Type B pancreatic cell (in vitro differentiated cells): Measurements from ENCODE around the gene MYCBPAP. TPM values are rescaled to one million over a fixed set of nuclear protein-coding genes. Genes with fewer than 3 reads are reported as not detected.

Source experiments
- DNase-seq: peaks from one replicate; pipeline ENCODE4 v3.0.0; 2021; ENCODE audit warnings: mixed read lengths; ENCODE audit not compliant: unreplicated experiment; ENCODE audit errors: extremely low spot score
- H3K27ac Mint-ChIP-seq: 2 replicates; pipeline ENCODE4 v1.8.0; 2021; ENCODE audit warnings: mild to moderate bottlenecking, mixed read lengths
- H3K27me3 Mint-ChIP-seq: 2 replicates; pipeline ENCODE4 v1.8.0; 2021; ENCODE audit warnings: mixed read lengths
- H3K36me3 Mint-ChIP-seq: 2 replicates; pipeline ENCODE4 v1.8.0; 2021; ENCODE audit warnings: mixed read lengths
- H3K4me1 Mint-ChIP-seq: one replicate; pipeline ENCODE4 v1.8.0; 2021; ENCODE audit warnings: mixed read lengths; ENCODE audit not compliant: unreplicated experiment
- H3K4me3 Mint-ChIP-seq: 2 replicates; pipeline ENCODE4 v1.8.0; 2021; ENCODE audit warnings: mild to moderate bottlenecking, mixed read lengths
- H3K9me3 Mint-ChIP-seq: 2 replicates; pipeline ENCODE4 v1.8.0; 2021; ENCODE audit warnings: mixed read lengths
- CTCF ChIP-seq: fragments of 200-600 bp; sonication (generic); conservative IDR thresholded peaks from 2 replicates; pipeline ENCODE4 v1.5.0; 2021; ENCODE audit warnings: antibody characterized with exemption, mild to moderate bottlenecking
- total RNA-seq: library from RNA; stranded (reverse); gene quantifications from 2 replicates; pipeline ENCODE4 v1.2.1, GENCODE V29; 2021; ENCODE audit warnings: low replicate concordance

The MYCBPAP gene
- total RNA-seq, 1 donor from 2014 or later = 4.1 TPM

- TF ChIP-seq CTCF = no peak
- no peaks in the 10 kb centered on the region for H3K9me3 Mint-ChIP-seq
- peak overlapping the region; percentile 51 for H3K27ac Mint-ChIP-seq
- peaks cover 21% of the 10 kb centered on the region for H3K4me1 Mint-ChIP-seq
- H3K27me3 Mint-ChIP-seq = no peaks in the 10 kb centered on the region
- H3K4me3 Mint-ChIP-seq = no peak overlapping the region
- no peak for DNase-seq
- no peaks in the 10 kb centered on the region for H3K36me3 Mint-ChIP-seq
These were observed 10.0 kb upstream of the MYCBPAP start for GRCh38 chr17:50498021-50498874.

- Mint-ChIP-seq H3K4me1 (peaks cover 24% of the 10 kb centered on the region), H3K9me3 (no peaks in the 10 kb centered on the region), H3K27ac (no peak overlapping the region), H3K4me3 (no peak overlapping the region), H3K27me3 (no peaks in the 10 kb centered on the region), H3K36me3 (no peaks in the 10 kb centered on the region)
- TF ChIP-seq CTCF = no peak
- no peak for DNase-seq
These were observed 9.0 kb upstream of the MYCBPAP start for GRCh38 chr17:50499270-50499669.

GRCh38 chr17:50499721-50500120 is 8.5 kb upstream of the MYCBPAP start:
- TF ChIP-seq CTCF = no peak
- Mint-ChIP-seq H3K4me3 (no peak overlapping the region), H3K4me1 (peaks cover 24% of the 10 kb centered on the region), H3K27me3 (no peaks in the 10 kb centered on the region), H3K9me3 (no peaks in the 10 kb centered on the region), H3K27ac (no peak overlapping the region), H3K36me3 (no peaks in the 10 kb centered on the region)
- DNase-seq = no peak

GRCh38 chr17:50501054-50501453 is 7.2 kb upstream of the MYCBPAP start:
- H3K4me1 Mint-ChIP-seq = peaks cover 32% of the 10 kb centered on the region
- no peak for DNase-seq
- H3K36me3 Mint-ChIP-seq = no peaks in the 10 kb centered on the region
- no peak overlapping the region for H3K4me3 Mint-ChIP-seq
- H3K27me3 Mint-ChIP-seq = no peaks in the 10 kb centered on the region
- peak; percentile 77 for TF ChIP-seq CTCF
- H3K9me3 Mint-ChIP-seq = no peaks in the 10 kb centered on the region
- H3K27ac Mint-ChIP-seq = no peak overlapping the region

GRCh38 chr17:50502301-50502990 is 5.8 kb upstream of the MYCBPAP start:
- Mint-ChIP-seq H3K4me1 (peaks cover 35% of the 10 kb centered on the region), H3K27me3 (no peaks in the 10 kb centered on the region), H3K36me3 (no peaks in the 10 kb centered on the region), H3K27ac (no peak overlapping the region), H3K9me3 (no peaks in the 10 kb centered on the region), H3K4me3 (no peak overlapping the region)
- TF ChIP-seq CTCF = no peak
- DNase-seq = no peak
